ENCODE results near the gene CSNK2B. TPM values are rescaled to one million over a fixed set of nuclear protein-coding genes. Genes with fewer than 3 reads are reported as not detected.

CSNK2B gene
- total and polyA plus RNA-seq, 3 donors from 2014 or later: 397 to 523 (median 421) TPM

- H3K27me3 ChIP-seq: no peaks in the 10 kb centered on the region
- no peaks in the 10 kb centered on the region for H3K36me3 ChIP-seq (ENCODE audit: low read depth, missing control alignments)
- WGBS, 2 donors: 3 to 4% methylated on average over 15 of the region's 15 CpGs
- DNase-seq: no peak
- peak overlapping the region; percentile 61 to 85 for H3K4me3 ChIP-seq
- H3K4me1 ChIP-seq: peaks cover 15% of the 10 kb centered on the region
- peak overlapping the region; percentile 91 to 99 for H3K27ac ChIP-seq
- TF ChIP-seq CTCF (IDR thresholded peaks at IDR 0.05) (no peak), POLR2A (IDR thresholded peaks at IDR 0.05) (no peak)
- intact Hi-C loops (cut with DNase I; ENCODE audit: low total_unique reads): no loop called here
- H3K9me3 ChIP-seq: no peaks in the 10 kb centered on the region
Measured at GRCh38 chr6:31621320-31621939, 44.5 kb upstream of the CSNK2B start.

- DNase-seq: no peak
- TF ChIP-seq POLR2A (IDR thresholded peaks at IDR 0.05) (no peak), CTCF (IDR thresholded peaks at IDR 0.05) (no peak)
- H3K27me3 ChIP-seq: no peaks in the 10 kb centered on the region
- 13 to 16% methylated on average over 4 of the region's 4 CpGs for WGBS, 2 donors
- intact Hi-C loops (cut with DNase I; ENCODE audit: low total_unique reads): no loop called here
- H3K4me1 ChIP-seq: peaks cover 15% of the 10 kb centered on the region
- H3K4me3 ChIP-seq: peak overlapping the region; percentile 61 to 85
- no peaks in the 10 kb centered on the region for H3K9me3 ChIP-seq
- H3K27ac ChIP-seq: peak overlapping the region; percentile 91 to 99
- no peaks in the 10 kb centered on the region for H3K36me3 ChIP-seq (ENCODE audit: low read depth, missing control alignments)
Measured at GRCh38 chr6:31621991-31622390, 43.9 kb upstream of the CSNK2B start.

- no peaks in the 10 kb centered on the region for H3K27me3 ChIP-seq
- no peaks in the 10 kb centered on the region for H3K36me3 ChIP-seq (ENCODE audit: low read depth, missing control alignments)
- peak overlapping the region in 1 of 2 donors; percentile 91 for H3K27ac ChIP-seq
- 42 to 51% methylated on average over 10 of the region's 10 CpGs for WGBS, 2 donors
- DNase-seq: no peak
- intact Hi-C loops (cut with DNase I; ENCODE audit: low total_unique reads): no loop called here
- H3K9me3 ChIP-seq: no peaks in the 10 kb centered on the region
- peaks cover 15% of the 10 kb centered on the region for H3K4me1 ChIP-seq
- no peak for TF ChIP-seq CTCF (IDR thresholded peaks at IDR 0.05)
- TF ChIP-seq POLR2A (IDR thresholded peaks at IDR 0.05): no peak
- no peak overlapping the region for H3K4me3 ChIP-seq
Measured at GRCh38 chr6:31622684-31623091, 43.2 kb upstream of the CSNK2B start.

GRCh38 chr6:31624070-31624469, 41.8 kb upstream of the CSNK2B start:
- 87 to 88% methylated on average over 10 of the region's 10 CpGs for WGBS, 2 donors
- H3K36me3 ChIP-seq (ENCODE audit: low read depth, missing control alignments): no peaks in the 10 kb centered on the region

More at GRCh38 chr6:31624070-31624469, 41.8 kb upstream of the CSNK2B start:
- no peak for TF ChIP-seq CTCF (IDR thresholded peaks at IDR 0.05)
- TF ChIP-seq POLR2A (IDR thresholded peaks at IDR 0.05): no peak
- no peak overlapping the region for H3K27ac ChIP-seq
- no peak for DNase-seq
- H3K9me3 ChIP-seq: no peaks in the 10 kb centered on the region
- peaks cover 15% of the 10 kb centered on the region for H3K4me1 ChIP-seq
- intact Hi-C loops (cut with DNase I; ENCODE audit: low total_unique reads): no loop called here
- H3K27me3 ChIP-seq: no peaks in the 10 kb centered on the region
- no peak overlapping the region for H3K4me3 ChIP-seq

Measured in testis (tissue), 3 donors.